HFFc6 (cell line): ENCODE data around the gene PRKAR1A. TPM values are rescaled to one million over a fixed set of nuclear protein-coding genes. Genes with fewer than 3 reads are reported as not detected.
"Not testable (repeated sequence)": the region's sequence is repeated elsewhere in the genome, so short reads cannot be mapped to it uniquely, and the experiment has no call there.

Experiments
- DNase-seq: peaks from one replicate; pipeline ENCODE4 v3.0.0-alpha.2; 2018
- H3K27ac Mint-ChIP-seq: 2 replicates; pipeline ENCODE4 v1.8.0; 2020; ENCODE audit warnings: mild to moderate bottlenecking, mixed read lengths
- H3K27me3 Mint-ChIP-seq: 2 replicates; pipeline ENCODE4 v1.8.0; 2021; ENCODE audit warnings: mild to moderate bottlenecking, moderate library complexity, mixed read lengths; ENCODE audit not compliant: insufficient read depth
- H3K36me3 Mint-ChIP-seq: 2 replicates; pipeline ENCODE4 v1.8.0; 2021; ENCODE audit warnings: low read depth, mixed read lengths
- H3K4me1 Mint-ChIP-seq: 2 replicates; pipeline ENCODE4 v1.8.0; 2020; ENCODE audit warnings: low read depth, mixed read lengths
- H3K4me3 Mint-ChIP-seq: 2 replicates; pipeline ENCODE4 v1.8.0; 2020; ENCODE audit warnings: mild to moderate bottlenecking, moderate library complexity, mixed read lengths
- H3K9me3 Mint-ChIP-seq: 2 replicates; pipeline ENCODE4 v1.8.0; 2020; ENCODE audit warnings: mild to moderate bottlenecking, mixed read lengths
- total RNA-seq, 6 experiments: library from RNA; stranded (reverse); fragmentation: NEBNext Ultra II Directional; extraction: Animal tissue kit (Norgen Biotek cat#: 25700); gene quantifications; 2 replicates in 1 of 6; 3 replicates in 5 of 6; pipeline ENCODE4 v1.2.3, GENCODE V29; 2021
- TF ChIP-seq, protein P1 (sequence below): fragments of 200-600 bp; sonication (generic); IDR thresholded peaks from 2 replicates; pipeline ENCODE4 v1.5.0; 2021; ENCODE audit warnings: antibody characterized with exemption, mild to moderate bottlenecking

The PRKAR1A gene
- total RNA-seq, 6 experiments from 2014 or later, result 265 to 302 (median 292) TPM

DNA sequence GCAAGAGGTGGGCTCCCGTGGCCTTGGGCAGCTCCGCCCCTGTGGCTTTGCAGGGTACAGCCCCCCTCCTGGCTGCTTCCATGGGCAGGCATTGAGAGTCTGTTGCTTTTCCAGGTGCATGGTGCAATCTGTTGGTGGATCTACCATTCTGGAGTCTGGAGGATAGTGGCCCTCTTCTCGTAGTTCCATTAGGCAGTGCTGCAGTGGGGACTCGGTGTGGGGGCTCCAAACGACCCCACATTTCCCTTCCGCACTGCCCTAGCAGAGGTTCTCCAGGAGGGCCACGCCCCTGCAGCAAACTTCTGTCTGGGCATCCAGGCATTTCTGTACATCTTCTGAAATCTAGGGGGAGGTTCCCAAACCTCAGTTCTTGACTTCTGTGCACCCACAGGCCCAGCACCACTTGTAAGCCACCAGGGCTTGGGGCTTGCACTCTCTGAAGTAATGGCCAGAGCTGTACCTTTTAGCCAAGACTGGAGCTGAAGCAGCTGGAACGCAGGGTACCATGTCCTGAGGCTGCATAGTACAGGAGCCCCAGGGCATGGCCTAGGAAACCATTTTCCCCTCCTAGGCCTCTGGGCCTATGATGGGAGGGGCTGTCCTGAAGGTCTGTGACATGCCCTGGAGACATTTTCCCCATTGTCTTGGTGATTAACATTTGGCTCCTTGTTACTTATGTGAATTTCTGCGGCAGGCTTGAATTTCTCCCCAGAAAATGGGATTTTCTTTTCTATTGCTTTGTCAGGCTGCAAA, 6.0 kb downstream of the PRKAR1A start:
- Mint-ChIP-seq H3K27ac (no peak overlapping the region), H3K4me1 (peaks cover 60% of the 10 kb centered on the region), H3K27me3 (no peaks in the 10 kb centered on the region; the same call in 1 of the 2 replicates), H3K36me3 (peaks cover 58% of the 10 kb centered on the region), H3K9me3 (no peaks in the 10 kb centered on the region), H3K4me3 (no peak overlapping the region)
- DNase-seq, result no peak
- TF ChIP-seq, protein P1, sequence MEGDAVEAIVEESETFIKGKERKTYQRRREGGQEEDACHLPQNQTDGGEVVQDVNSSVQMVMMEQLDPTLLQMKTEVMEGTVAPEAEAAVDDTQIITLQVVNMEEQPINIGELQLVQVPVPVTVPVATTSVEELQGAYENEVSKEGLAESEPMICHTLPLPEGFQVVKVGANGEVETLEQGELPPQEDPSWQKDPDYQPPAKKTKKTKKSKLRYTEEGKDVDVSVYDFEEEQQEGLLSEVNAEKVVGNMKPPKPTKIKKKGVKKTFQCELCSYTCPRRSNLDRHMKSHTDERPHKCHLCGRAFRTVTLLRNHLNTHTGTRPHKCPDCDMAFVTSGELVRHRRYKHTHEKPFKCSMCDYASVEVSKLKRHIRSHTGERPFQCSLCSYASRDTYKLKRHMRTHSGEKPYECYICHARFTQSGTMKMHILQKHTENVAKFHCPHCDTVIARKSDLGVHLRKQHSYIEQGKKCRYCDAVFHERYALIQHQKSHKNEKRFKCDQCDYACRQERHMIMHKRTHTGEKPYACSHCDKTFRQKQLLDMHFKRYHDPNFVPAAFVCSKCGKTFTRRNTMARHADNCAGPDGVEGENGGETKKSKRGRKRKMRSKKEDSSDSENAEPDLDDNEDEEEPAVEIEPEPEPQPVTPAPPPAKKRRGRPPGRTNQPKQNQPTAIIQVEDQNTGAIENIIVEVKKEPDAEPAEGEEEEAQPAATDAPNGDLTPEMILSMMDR, result no peak

- H3K9me3 Mint-ChIP-seq, H3K27ac Mint-ChIP-seq, H3K27me3 Mint-ChIP-seq, DNase-seq, H3K4me3 Mint-ChIP-seq: not testable (repeated sequence)
- Mint-ChIP-seq H3K4me1 (peaks cover 56% of the 10 kb centered on the region), H3K36me3 (peaks cover 60% of the 10 kb centered on the region)
Observed at GRCh38 chr17:68519051-68519450, 6.8 kb downstream of the PRKAR1A start.

DNA sequence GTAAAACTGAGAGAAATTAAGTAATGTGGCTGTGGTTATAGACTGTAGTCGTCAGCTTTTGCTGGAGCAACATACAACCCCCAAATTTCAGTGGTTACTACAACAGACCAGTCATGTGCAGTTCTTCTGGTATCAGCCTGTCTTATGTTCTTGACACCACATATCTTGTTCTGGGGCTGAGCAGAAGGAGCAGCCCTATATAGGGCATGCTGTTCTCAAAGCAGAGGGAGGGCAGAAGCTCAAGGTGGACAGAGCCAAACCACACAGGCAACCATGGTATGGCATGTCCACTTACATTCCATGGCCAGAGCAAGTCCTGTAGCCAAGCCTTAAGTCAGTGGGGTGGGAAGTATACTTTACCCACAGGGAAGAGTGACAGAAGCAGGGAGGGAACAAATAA, 7.7 kb downstream of the PRKAR1A start:
- Mint-ChIP-seq H3K36me3 (peaks cover 68% of the 10 kb centered on the region), H3K4me3 (no peak overlapping the region), H3K27ac (peak overlapping the region; percentile 71), H3K4me1 (peaks cover 47% of the 10 kb centered on the region), H3K9me3 (no peaks in the 10 kb centered on the region), H3K27me3 (no peaks in the 10 kb centered on the region; the same call in 1 of the 2 replicates)
- DNase-seq, result no peak
- TF ChIP-seq, protein P1, result no peak

GRCh38 chr17:68522266-68522665, 10.0 kb downstream of the PRKAR1A start:
- peaks cover 30% of the 10 kb centered on the region for H3K4me1 Mint-ChIP-seq
- no peaks in the 10 kb centered on the region for H3K9me3 Mint-ChIP-seq
- no peak for DNase-seq
- H3K27me3 Mint-ChIP-seq, result no peaks in the 10 kb centered on the region; the same call in 1 of the 2 replicates
- H3K4me3 Mint-ChIP-seq, result no peak overlapping the region
- 0 out of 2 replicates have a peak overlapping the region, but pooled peaks have one; percentile 3 for H3K27ac Mint-ChIP-seq
- H3K36me3 Mint-ChIP-seq, result peaks cover 60% of the 10 kb centered on the region
- TF ChIP-seq, protein P1, result no peak

DNA sequence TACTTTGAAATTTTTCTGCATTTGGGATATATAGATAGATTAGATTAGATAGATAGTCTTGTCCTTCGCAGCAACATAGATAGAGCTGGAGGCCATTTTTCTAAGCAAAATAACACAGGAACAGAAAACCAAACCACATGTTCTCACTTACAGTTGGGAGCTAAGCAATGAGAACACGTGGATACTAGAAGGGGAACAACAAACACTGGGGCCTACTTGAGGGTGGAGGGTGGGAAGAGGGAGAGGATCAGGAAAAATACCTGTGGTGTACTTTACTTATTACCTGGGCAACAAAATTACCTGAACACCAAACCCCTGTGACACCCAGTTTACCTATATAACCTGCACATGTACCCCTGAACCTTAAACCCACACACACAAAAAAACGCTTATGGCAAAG, 14.3 kb downstream of the PRKAR1A start:
- Mint-ChIP-seq H3K9me3 (no peaks in the 10 kb centered on the region), H3K27me3 (no peaks in the 10 kb centered on the region), H3K27ac (no peak overlapping the region), H3K36me3 (peaks cover 63% of the 10 kb centered on the region), H3K4me1 (peaks cover 8% of the 10 kb centered on the region; the same call in 1 of the 2 replicates), H3K4me3 (no peak overlapping the region)
- TF ChIP-seq, protein P1, result no peak
- DNase-seq, result no peak

DNA sequence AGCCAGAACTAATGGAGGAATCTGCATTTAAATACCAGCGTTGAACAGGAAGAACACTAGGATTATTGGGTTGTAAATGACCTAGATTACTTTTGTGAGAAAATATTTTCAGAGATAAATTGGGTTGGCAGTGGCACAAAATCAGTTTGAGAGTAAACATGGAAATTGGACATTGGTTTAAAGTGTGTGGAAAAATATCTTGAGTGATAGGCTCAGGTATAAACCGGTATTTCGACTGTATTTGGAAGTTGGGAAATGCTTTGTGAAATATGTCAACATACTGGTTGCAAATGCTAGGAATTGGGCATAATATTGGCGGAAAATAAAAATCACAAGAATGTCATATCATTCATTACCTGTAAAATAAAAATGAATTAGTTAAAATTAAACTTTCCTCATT, 15.1 kb downstream of the PRKAR1A start:
- DNase-seq, result no peak
- Mint-ChIP-seq H3K27me3 (no peaks in the 10 kb centered on the region), H3K27ac (no peak overlapping the region), H3K4me1 (peaks cover 4% of the 10 kb centered on the region; the same call in 1 of the 2 replicates), H3K9me3 (no peaks in the 10 kb centered on the region), H3K4me3 (no peak overlapping the region), H3K36me3 (peaks cover 60% of the 10 kb centered on the region)
- TF ChIP-seq, protein P1, result no peak
